A673 (cell line): ENCODE results near the gene SEC14L3.

Experiments
- EZH2 ChIP-seq: fragments of 200-600 bp; sonication (generic); IDR thresholded peaks from 2 replicates; pipeline ENCODE4 v1.6.1; 2017; ENCODE audit warnings: borderline replicate concordance, low read depth, mild to moderate bottlenecking, mixed read lengths, antibody characterized with exemption, low read length; ENCODE audit not compliant: poor library complexity, severe bottlenecking
- TF ChIP-seq, protein P1 (sequence below): fragments of 300-800, 200-600 bp; sonication (generic); conservative IDR thresholded peaks from 2 replicates; pipeline ENCODE4 v1.5.1; 2017; ENCODE audit warnings: low read depth, mild to moderate bottlenecking, antibody characterized with exemption, low read length, moderate library complexity, mixed read lengths

DNA sequence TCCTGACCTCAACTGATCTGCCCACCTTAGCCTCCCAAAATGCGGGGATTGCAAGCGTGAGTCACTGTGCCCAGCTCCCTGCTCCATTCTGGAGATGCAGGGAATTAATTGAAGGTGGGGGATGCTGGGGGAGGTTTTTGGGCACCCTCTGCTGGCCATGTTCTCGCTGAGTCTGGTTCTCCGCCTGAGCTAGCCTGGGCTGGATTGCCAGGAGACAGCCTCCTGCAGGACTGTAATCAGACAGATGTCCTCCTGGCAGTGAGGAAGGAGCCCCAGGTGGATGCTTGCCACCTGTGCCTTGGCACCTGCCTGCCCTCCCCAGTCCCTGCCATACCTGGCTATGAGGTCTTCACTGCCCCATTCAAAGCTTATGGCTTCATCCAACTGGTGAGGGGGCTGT lies 40.9 kb downstream of the SEC14L3 start:
- TF ChIP-seq, protein P1, sequence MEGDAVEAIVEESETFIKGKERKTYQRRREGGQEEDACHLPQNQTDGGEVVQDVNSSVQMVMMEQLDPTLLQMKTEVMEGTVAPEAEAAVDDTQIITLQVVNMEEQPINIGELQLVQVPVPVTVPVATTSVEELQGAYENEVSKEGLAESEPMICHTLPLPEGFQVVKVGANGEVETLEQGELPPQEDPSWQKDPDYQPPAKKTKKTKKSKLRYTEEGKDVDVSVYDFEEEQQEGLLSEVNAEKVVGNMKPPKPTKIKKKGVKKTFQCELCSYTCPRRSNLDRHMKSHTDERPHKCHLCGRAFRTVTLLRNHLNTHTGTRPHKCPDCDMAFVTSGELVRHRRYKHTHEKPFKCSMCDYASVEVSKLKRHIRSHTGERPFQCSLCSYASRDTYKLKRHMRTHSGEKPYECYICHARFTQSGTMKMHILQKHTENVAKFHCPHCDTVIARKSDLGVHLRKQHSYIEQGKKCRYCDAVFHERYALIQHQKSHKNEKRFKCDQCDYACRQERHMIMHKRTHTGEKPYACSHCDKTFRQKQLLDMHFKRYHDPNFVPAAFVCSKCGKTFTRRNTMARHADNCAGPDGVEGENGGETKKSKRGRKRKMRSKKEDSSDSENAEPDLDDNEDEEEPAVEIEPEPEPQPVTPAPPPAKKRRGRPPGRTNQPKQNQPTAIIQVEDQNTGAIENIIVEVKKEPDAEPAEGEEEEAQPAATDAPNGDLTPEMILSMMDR: peak; percentile 31; the same call in 1 of the 2 replicates
- TF ChIP-seq EZH2: no peak
